Aorta (tissue), 5 donors: ENCODE data around the gene MYO1D. TPM values are rescaled to one million over a fixed set of nuclear protein-coding genes. Genes with fewer than 3 reads are reported as not detected.
"Not testable (repeated sequence)": the region's sequence is repeated elsewhere in the genome, so short reads cannot be mapped to it uniquely, and the experiment has no call there.

ENCODE experiments used
- ATAC-seq: fragments of 200-7000 bp; cut with Tn5 transposase; one replicate; pipeline ENCODE4 v1.9.1; 2022; ENCODE audit warnings: moderate library complexity; ENCODE audit not compliant: low FRiP score
- DNase-seq, 2 donors: peaks; one replicate each; pipeline ENCODE4 v3.0.0-alpha.2; 2020
- H3K27ac ChIP-seq, 2 donors: one replicate each; pipeline ENCODE4 v1.5.1; 2013; ENCODE audit warnings: low read length in 2 of 2, mild to moderate bottlenecking in 2 of 2, moderate library complexity in 2 of 2, control low read depth in 1 of 2, inconsistent platforms in 1 of 2, low read depth in 1 of 2
- H3K27me3 ChIP-seq, 2 donors: one replicate each; pipeline ENCODE4 v1.6.1; 2013; ENCODE audit warnings: control low read depth in 1 of 2, low read length in 1 of 2, mild to moderate bottlenecking in 1 of 2, moderate library complexity in 1 of 2; ENCODE audit not compliant: insufficient read depth in 2 of 2, control insufficient read depth in 1 of 2
- H3K36me3 ChIP-seq, 2 donors: one replicate each; pipeline ENCODE4 v1.6.1; 2013; ENCODE audit warnings: control low read depth in 1 of 2, low read length in 1 of 2, mild to moderate bottlenecking in 1 of 2; ENCODE audit not compliant: insufficient read depth in 2 of 2, control insufficient read depth in 1 of 2
- H3K4me1 ChIP-seq, 2 donors: one replicate each; pipeline ENCODE4 v1.6.1; 2013; ENCODE audit warnings: low read length in 2 of 2, control low read depth in 1 of 2, mild to moderate bottlenecking in 1 of 2, moderate library complexity in 1 of 2; ENCODE audit not compliant: insufficient read depth in 2 of 2, control insufficient read depth in 1 of 2
- H3K4me3 ChIP-seq, 2 donors: one replicate each; pipeline ENCODE4 v1.5.1; 2013; ENCODE audit warnings: low read length in 2 of 2, control low read depth in 1 of 2, mild to moderate bottlenecking in 1 of 2
- H3K9me3 ChIP-seq: one replicate; pipeline ENCODE4 v1.6.1; 2013; ENCODE audit warnings: mild to moderate bottlenecking, low read length; ENCODE audit not compliant: control insufficient read depth
- WGBS, 2 donors: extraction: QIAGEN DNeasy Blood & Tissue Kit; methylation state at CpG; one replicate each; pipeline ENCODE4 v1.1.7; 2013; 5-methylcytosine and 5-hydroxymethylcytosine counted together
- intact Hi-C, 2 donors: fragments of 100-400 bp; cut with DNase I; formaldehyde crosslinking; loops; one replicate each; pipeline versions ENCODE4 v1.14.2 to v1.15.0; 2022
- polyA plus RNA-seq, 2 donors: library from polyadenylated mRNA; stranded (reverse); fragments of 200-250 nt; gene quantifications; one replicate each; pipeline ENCODE4 v1.2.3, GENCODE V29; 2013
- total RNA-seq, 2 donors: library from RNA; stranded (reverse); fragmentation: NEBNext Ultra II Directional; extraction: Animal tissue kit (Norgen Biotek cat#: 25700); gene quantifications; one replicate each; pipeline ENCODE4 v1.2.1, GENCODE V29; 2021
- donor health status: healthy with polysubstance abuse.
- donor health status: Bipolar disorder and iron deficiency.
- donor health status: DM: no; HTN: no; CAD: no.
- donor health status: DM: no; HTN: no; CAD: no.
- donor health status: DM: yes; HTN: yes; CAD: no.

MYO1D gene
- total and polyA plus RNA-seq, 4 donors = 62.5 to 358 (median 164) TPM

DNA sequence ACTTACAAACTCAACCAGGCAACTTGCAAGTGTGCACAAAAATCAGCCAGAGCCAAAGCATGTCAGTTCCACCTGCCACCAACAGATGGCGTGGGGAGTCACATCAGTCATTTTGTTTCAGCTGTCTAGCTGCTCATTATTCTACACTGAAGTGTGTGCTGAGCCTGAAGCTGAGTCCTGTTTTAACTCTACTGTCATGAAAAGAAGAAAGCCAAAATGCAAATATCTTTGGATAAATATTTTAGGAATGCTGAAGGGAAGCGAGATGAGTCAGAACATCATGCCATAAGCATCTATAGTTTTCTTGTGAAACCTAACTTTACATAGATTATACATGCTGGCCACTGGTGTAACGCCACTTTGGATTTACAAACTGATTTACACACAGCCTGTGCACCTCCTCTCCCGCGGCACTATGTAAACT is 217.5 kb downstream of the MYO1D start:
- Histone ChIP-seq H3K27me3 (no peaks in the 10 kb centered on the region), H3K9me3 (no peaks in the 10 kb centered on the region), H3K36me3 (no peaks in the 10 kb centered on the region), H3K27ac (no peak overlapping the region), H3K4me3 (no peak overlapping the region), H3K4me1 (peaks cover 0 to 4% of the 10 kb centered on the region in 2 donors)
- intact Hi-C loops = loop anchor here in 1 of 2 donors (5.0 kb wide), 1 partner anchor 172 kb away; the partner anchor contains the start of gene CDK5R1
- DNase-seq = peak; percentile 76 to 85
- ATAC-seq = peak; percentile 89
- 27 to 31% methylated on average over 5 of the region's 5 CpGs for WGBS, 2 donors

DNA sequence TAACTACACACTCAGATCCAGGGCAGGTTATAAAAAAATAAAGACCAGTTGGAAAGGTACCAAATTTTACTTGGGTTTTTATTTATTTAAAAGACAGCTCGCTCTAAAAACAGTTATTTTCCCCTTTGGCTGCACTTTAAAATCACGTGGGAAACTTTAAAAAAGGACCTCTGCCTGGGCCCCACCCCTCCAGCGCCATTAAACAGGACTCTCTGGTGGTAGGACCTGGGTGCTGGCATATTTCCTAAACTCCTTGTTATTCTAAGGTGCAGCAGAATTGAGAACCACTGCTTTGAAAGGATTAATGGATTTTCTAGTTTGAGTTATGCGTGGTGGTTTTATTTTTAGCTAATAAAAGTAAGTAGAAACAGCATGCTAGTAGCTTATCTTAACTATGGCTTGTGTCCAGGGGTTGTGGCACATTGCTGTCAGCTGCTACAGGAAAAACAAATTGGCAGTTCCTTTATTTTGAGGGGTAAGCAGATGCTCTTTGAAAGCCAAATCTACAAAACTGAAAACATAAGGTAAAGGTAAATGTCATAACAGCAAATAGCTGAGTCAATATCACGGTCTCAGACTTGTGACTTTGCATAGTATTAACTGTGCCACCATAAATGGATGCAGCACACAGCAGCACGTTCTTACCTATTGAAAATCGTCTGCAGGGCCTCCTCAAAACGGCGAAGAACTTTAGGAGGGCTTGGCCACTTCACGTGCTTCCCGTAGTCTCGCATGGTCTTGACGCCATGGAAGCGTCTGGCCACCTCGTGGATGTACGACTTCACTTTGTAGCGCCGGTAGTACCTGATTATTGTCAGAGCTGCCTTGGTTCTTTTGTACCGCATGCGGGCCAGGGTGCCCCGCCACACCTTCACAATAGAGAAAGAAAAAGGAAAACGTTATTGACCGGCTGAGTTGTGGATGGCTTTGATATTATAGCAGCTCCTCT is 218.2 kb downstream of the MYO1D start:
- no peaks in the 10 kb centered on the region for H3K9me3 ChIP-seq
- DNase-seq = no peak
- no peaks in the 10 kb centered on the region for H3K36me3 ChIP-seq
- no peaks in the 10 kb centered on the region for H3K27me3 ChIP-seq
- H3K4me1 ChIP-seq = peaks cover 0 to 4% of the 10 kb centered on the region in 2 donors
- 48 to 52% methylated on average over 23 of the region's 23 CpGs for WGBS, 2 donors
- no peak overlapping the region for H3K27ac ChIP-seq
- intact Hi-C loops = loop anchor here in 1 of 2 donors (5.0 kb wide), 1 partner anchor 171 kb away; the partner anchor contains the start of gene CDK5R1
- H3K4me3 ChIP-seq = no peak overlapping the region
- ATAC-seq = peak; percentile 50

GRCh38 chr17:32656886-32657285 is 220.0 kb downstream of the MYO1D start:
- H3K4me3 ChIP-seq = no peak overlapping the region
- peaks cover 0 to 4% of the 10 kb centered on the region in 2 donors for H3K4me1 ChIP-seq
- H3K27ac ChIP-seq = no peak overlapping the region
- H3K9me3 ChIP-seq = no peaks in the 10 kb centered on the region
- DNase-seq (no peak), ATAC-seq (no peak)
- WGBS, 2 donors = 74 to 89% methylated on average over 1 of the region's 1 CpG
- H3K27me3 ChIP-seq = no peaks in the 10 kb centered on the region
- intact Hi-C loops = loop anchor here in 1 of 2 donors (5.0 kb wide), 1 partner anchor 170 kb away; the partner anchor contains the start of gene CDK5R1
- peaks cover 2 to 3% of the 10 kb centered on the region in 2 donors for H3K36me3 ChIP-seq

GRCh38 chr17:32654324-32654723 is 222.6 kb downstream of the MYO1D start:
- DNase-seq (no peak), ATAC-seq (no peak)
- Histone ChIP-seq H3K4me3 (no peak overlapping the region), H3K9me3 (no peaks in the 10 kb centered on the region), H3K36me3 (peaks cover 4 to 6% of the 10 kb centered on the region in 2 donors), H3K4me1 (peaks cover 0 to 4% of the 10 kb centered on the region in 2 donors), H3K27me3 (no peaks in the 10 kb centered on the region), H3K27ac (no peak overlapping the region)
- WGBS, 2 donors = 80 to 82% methylated on average over 3 of the region's 3 CpGs
- intact Hi-C loops = no loop called here

DNA sequence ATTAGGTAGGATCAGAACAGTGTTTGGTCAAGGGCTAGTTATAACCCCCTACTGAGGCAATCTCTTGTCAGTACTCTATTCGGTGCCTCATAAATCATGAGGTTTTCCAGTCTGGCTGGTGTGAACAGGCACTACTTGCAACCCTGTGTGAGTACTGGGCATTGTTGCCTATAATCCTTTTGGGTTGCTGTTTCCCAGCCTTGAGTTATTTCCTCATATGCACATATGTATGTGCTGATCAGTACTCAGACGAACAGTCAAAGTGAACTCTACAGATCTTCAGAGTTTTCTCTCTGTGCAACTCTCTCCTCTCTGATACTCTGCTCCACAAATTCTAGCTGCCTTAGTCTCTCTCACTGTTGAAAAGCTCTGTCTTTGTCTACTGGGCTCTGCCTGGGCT is 225.8 kb downstream of the MYO1D start:
- Histone ChIP-seq H3K27me3 (no peaks in the 10 kb centered on the region), H3K9me3 (no peaks in the 10 kb centered on the region), H3K4me1 (peaks cover 0 to 1% of the 10 kb centered on the region in 2 donors), H3K27ac (no peak overlapping the region), H3K36me3 (peaks cover 4 to 8% of the 10 kb centered on the region in 2 donors), H3K4me3 (no peak overlapping the region)
- no peak for ATAC-seq
- DNase-seq = no peak
- 90 to 94% methylated on average over 2 of the region's 2 CpGs for WGBS, 2 donors
- intact Hi-C loops = no loop called here

- intact Hi-C loops = no loop called here
- peaks cover 2 to 5% of the 10 kb centered on the region in 2 donors for H3K36me3 ChIP-seq
- 95 to 97% methylated on average over 2 of the region's 2 CpGs for WGBS, 2 donors
Observed at GRCh38 chr17:32648450-32648849, 228.5 kb downstream of the MYO1D start.

DNA sequence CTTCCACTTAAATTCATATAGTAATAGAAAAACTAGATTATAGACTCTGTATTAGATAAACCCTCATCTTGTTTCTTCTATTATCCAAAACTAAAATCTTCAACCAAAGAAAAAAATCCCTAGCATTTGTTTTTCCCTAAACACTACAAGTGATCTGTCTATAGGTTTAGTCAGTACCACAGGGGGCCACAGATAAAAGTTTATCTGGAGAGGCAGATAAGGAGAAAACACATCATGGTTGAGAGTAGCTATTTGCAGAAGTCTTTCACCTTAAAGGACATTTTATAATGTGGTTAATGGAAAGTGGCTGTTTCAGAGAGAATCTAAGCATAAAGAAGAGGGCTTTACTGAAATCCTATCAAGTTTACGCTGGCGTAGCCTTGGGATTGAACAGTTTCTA is 230.0 kb downstream of the MYO1D start:
- Histone ChIP-seq H3K4me1 (peaks cover 0 to 1% of the 10 kb centered on the region in 2 donors), H3K27me3 (no peaks in the 10 kb centered on the region), H3K4me3 (no peak overlapping the region), H3K36me3 (peaks cover 2 to 5% of the 10 kb centered on the region in 2 donors), H3K27ac (no peak overlapping the region), H3K9me3 (no peaks in the 10 kb centered on the region)
- intact Hi-C loops = no loop called here
- DNase-seq (no peak), ATAC-seq (no peak)
- WGBS, 2 donors = 98 to 100% methylated on average over 2 of the region's 2 CpGs

More at GRCh38 chr17:32648450-32648849, 228.5 kb downstream of the MYO1D start:
- DNase-seq = no peak
- no peak for ATAC-seq
- Histone ChIP-seq H3K27me3 (no peaks in the 10 kb centered on the region), H3K4me3 (no peak overlapping the region), H3K27ac (no peak overlapping the region), H3K9me3 (no peaks in the 10 kb centered on the region), H3K4me1 (peaks cover 0 to 1% of the 10 kb centered on the region in 2 donors)

DNA sequence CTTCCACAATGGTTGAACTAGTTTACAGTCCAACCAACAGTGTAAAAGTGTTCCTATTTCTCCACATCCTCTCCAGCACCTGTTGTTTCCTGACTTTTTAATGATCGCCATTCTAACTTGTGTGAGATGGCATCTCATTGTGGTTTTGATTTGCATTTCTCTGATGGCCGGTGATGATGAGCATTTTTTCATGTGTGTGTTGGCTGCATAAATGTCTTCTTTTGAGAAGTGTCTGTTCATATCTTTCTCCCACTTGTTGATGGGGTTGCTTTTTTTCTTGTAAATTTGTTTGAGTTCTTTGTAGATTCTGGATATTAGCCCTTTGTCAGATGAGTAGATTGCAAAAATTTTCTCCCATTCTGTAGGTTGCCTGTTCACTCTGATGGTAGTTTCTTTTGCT is 235.4 kb downstream of the MYO1D start:
- H3K4me3 ChIP-seq, intact Hi-C loops, ATAC-seq, DNase-seq, H3K9me3 ChIP-seq, H3K27me3 ChIP-seq, H3K36me3 ChIP-seq, H3K4me1 ChIP-seq, H3K27ac ChIP-seq: not testable (repeated sequence)
- WGBS, 2 donors = 95 to 96% methylated on average over 2 of the region's 2 CpGs
